GM18870 (cell line): ENCODE measurements around the gene SFI1.

ENCODE experiments used
- ATAC-seq: cut with Tn5 transposase; IDR thresholded peaks from one replicate; pipeline ENCODE4 v1.9.1; 2021; ENCODE audit warnings: moderate library complexity; ENCODE audit not compliant: unreplicated experiment

The SFI1 gene

DNA sequence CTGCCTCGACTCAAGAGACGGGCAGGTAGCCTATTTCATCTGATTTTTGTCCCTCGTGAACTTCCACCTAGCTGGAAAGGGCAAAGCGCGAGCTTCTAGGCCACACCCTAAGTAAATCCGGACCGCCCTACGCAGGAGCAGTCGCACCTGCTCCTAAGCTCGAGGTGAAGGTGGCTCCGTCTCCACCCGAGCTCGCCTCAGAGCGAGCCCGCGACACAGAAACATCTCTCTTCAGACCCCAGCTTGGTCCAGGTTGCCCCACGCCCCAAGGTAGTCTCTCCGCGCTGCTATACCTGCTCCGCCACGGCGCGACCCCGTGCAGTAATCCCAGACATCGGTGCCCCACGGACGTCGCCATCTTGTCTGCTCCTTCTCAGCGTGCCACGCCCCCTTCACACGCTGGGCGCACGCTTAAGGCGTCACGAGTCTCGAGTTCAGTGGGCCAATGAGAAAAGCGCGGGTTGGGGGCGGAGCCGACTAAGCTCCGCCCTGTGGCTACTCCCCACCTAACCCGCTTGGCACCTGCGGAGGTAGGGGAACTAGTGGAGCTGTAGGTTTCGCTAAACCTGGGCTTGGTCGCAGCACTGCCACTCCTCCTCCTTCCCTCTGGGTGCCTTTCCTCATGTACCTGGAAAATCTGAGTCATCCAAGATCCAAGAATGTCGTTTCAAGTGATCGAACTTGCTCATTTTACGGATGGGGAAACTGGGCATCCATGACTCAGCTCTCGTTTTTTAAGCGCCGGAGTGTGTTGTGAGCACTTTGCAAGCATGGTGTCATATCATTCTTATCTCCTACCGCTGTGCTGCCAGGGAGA, 165.7 kb downstream of the SFI1 start, which contains the start of gene PISD:
Gene PISD (minus strand): TSS at position 365 of the 817 bp plus-strand sequence. CDS start 7 bp downstream, at position 358.
- ATAC-seq, result peak; percentile 61

- ATAC-seq, result no peak
Measured at GRCh38 chr22:31662668-31663037, 166.3 kb downstream of the SFI1 start.
